SK-N-DZ (cell line): Measurements from ENCODE around the gene ARID1B.
"Not testable (repeated sequence)": the region's sequence is repeated elsewhere in the genome, so short reads cannot be mapped to it uniquely, and the experiment has no call there.

ENCODE experiments used
- DNase-seq: peaks from one replicate; pipeline ENCODE4 v3.0.0-alpha.2; 2015; ENCODE audit warnings: low spot score

ARID1B gene

GRCh38 chr6:157124485-157125254 is 347.5 kb downstream of the ARID1B start:
- DNase-seq: no peak

GRCh38 chr6:157125531-157125930 is 348.4 kb downstream of the ARID1B start:
- no peak for DNase-seq

DNA sequence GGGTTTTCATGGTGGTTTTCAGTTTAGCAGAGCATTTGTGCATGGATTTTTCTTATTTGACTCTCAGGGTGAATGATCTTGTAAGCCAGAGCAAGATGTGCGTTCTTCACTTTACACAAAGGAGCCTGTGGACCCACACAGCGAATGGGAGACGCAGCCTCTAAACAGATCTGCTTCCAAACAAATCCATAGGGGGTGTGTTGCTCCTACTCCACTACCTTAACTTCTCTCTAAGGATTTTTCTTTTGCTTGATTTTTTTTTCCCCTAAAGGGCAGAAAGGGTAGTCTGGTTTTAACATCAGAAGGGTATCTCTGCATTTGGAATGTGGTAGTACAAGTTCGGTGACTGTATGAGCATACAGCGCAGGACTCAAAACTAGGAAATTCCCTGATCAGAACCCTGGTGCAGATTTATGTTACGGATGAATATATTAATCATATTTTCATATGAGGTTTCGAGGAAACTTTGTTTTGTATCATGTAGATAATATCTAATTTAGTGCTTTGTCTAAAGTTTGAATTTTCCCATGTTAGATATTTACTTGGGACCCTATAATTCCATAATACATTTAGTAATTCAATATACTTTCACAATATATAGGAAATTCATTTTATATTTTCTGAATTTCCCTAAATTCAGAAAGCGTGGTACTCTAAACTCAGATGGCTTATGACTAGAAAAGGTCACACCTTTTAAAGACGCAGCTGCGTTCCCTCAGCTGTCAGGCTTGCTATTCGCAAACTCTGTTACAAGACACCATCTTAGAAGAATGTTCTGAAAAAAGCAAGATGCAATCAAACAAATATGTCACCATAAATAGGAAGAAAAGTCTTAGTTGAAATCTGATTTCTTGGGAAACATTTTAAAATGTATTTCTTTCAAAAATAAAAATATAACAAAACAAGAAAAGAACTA is 349.3 kb downstream of the ARID1B start:
- DNase-seq: no peak

DNA sequence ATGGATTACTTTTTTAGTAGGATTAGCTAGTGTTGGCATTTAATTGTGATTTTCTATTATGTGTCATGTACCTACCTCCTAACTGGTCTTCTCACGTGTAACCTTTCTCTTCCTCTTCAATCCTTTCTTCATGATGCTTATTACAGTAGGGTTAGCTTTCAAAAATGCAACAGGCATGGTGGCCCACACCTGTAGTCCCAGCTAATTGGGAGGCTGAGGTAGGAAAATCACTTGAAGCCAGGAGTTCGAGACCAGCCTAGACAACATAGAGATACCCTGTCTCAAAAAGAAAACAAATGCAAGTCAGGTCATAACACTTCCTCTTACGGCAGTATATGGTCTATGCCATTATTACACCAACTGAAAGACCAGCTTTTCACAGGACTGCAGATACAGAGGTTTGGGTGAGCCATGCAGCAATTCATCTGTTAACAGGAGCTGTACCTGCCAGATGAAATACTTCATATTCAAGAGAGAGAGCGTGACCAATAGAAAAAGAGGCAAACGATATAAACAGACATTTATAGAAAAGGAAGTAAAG is 351.1 kb downstream of the ARID1B start:
- DNase-seq: no peak

DNA sequence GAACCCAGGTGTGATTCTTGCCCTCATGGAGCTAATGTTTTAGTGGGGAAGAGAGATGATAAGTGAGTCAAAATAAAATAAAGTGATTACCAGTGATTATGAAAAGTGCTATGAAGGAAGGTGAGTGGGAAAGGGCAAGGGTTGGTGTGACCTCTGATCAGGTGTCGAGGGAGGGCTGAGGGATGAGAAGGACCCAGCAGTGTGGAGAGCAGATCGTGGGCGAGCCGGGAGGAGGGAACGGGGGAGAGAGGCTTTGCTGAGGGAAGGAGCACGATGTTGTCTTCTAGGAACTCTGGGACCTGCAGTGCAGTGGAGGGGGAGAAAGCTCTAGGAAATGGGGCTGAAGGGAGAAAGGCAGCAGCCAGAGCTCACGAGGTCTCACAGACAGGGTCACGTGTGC is 354.1 kb downstream of the ARID1B start:
- no peak for DNase-seq

DNA sequence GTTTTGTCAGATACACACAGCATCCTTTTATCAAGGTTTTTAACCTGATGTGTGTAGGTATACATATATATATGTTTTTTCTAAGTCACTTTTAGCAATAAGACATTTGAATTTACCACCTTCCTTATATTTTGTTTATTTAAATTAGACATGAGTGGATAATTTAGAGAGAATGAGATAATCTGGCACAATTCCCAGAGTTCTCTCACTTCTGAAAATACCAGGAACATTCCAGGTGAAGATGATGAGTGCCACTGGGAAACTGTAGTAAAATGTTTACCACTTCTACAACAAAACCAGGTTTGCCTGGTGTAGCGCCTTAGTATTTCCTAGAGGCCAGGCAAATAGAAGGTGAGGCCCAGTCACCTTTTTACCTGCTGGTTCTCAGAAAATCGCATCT is 356.7 kb downstream of the ARID1B start:
- DNase-seq: no peak

DNA sequence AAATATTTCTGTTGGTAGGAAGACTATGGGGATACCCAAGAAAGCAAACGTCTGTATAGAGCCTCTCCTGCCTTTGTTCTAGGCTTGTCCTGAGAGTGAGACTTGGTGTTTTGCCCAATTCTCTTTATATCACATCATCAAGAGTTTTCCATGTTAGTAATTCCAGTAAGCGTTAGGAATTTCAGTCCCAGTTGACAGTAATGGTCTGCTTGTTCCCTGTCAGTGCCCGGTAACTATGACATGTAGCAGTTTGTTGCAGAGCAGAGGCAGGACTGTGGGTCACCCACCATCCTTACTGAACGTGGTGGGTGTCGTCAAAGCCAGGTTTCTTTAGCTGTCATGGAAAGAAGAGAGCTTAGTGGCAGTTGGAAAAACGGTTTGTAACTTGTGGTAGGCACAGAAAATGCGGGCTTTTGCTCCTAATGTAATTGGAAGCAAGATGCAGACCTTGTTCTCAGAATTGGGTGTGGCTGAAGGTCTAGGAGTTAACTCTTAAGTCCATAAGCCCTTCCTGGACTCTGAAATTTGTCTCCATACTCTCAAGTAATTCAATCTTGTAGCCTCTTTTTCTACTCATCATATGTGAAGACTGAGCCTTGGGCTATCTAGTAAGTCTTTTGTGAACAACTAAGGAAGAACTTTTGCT is 357.3 kb downstream of the ARID1B start:
- no peak for DNase-seq

- DNase-seq: no peak
Observed at GRCh38 chr6:157135691-157136090, 358.5 kb downstream of the ARID1B start.

- no peak for DNase-seq
Observed at GRCh38 chr6:157137501-157137900, 360.3 kb downstream of the ARID1B start.

- DNase-seq: no peak
Observed at GRCh38 chr6:157139054-157139708, 362.0 kb downstream of the ARID1B start.

- DNase-seq: peak; percentile 45
Observed at GRCh38 chr6:157143171-157143889, 366.2 kb downstream of the ARID1B start.

DNA sequence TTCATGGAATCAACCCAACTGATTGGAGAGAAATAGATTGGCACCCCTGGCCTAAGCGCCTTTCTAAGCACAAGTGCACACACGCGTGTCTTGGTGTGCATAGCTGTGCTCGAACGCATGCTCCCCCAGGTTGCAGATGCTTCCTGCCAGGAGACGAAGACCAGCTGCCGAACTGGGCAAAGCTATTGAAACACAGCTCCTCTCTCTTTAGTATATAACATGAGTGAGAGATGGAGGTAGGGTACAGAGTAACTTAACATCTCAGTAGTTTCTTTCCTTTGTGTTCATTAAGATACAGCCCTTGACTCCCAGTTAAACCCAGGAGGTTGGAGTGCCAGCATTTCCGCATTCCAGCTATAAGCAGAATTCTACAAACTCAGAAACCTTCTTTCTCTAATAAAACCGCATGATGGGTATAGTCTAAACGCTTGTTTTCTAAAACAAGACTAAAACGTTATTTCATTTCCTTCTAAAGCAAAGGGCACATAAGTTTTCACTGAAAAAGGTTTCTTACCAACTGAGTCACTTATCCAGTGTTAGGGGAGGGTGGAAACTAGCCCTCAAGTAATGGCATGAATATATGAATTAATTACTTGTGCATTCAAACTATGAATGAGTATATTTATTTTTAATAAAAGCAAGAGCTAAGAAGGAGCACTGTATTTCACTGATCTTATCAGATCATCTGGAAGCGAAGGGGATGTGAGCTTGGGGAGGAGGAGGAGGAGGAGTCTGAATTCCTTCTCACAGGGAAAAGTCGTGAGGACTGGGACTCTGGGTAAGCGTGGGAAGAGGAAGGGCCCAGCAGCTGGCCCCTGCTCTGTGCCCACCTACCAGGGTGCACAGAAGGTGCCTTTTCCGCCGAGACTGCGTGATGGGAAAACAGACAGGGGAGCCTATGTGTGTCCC is 367.0 kb downstream of the ARID1B start:
- no peak for DNase-seq

DNA sequence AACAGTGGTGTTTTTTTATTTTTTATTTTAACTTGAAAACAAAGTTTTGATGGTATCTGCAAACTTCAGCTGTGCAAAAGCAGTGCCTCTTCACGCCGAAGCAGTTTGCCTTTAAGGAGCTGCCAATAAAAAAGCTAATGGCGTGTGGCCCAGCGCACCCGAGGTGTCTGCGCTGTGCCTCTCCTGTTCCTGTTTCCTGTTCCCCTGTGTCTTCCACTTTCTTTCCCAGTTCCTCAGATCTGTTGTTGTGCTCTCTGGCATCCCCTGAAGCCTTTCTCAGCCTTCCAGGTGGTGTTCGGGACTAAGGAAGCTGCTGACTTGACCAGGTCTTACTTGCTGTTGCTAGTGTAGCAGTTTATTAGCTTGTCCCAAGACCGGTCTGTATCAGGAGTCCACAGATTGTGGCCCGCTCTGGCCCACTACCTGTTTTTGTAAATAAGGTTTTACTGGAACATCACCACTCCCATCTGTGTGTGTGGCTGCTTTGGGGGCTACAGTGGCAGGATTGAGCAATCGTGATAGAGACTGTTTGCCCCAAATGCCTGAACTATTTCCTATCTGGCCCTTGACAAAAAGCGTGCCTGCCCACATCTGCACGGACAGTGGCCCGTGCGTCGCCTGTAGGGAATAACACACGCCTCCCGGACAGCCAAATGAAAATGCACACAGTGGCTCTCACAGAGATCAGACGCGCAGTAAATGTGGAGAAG is 367.8 kb downstream of the ARID1B start:
- no peak for DNase-seq

DNA sequence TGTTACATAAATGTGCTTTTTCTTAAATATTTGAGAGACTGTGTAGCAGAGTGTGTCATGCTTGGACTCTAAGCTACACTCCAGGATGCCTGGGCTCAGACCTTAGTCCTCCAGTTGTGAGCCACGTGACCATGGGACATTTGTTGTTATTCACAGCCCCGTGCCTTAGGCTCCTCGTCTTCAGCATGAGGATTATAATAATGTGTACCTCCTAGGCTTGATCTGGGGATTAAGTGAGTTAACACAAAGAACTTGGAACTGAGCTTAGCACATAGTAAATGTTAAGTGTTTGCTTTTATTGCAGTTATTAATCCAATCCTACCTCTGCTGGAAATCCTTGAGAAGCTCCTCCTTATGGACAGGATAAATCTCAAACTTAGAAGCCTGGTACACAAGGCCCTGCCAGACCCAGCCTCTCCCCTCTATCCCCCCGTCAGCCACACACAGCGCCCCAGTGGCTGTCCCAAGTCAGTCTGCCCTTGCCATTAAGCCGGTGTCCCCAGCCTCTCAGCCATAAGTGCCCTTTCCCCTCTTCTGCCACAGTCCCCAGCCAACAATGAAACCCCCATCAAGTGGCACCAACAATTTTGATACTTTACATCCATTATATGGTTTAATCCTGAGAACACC is 368.6 kb downstream of the ARID1B start:
- DNase-seq: no peak

GRCh38 chr6:157147054-157148026 is 370.2 kb downstream of the ARID1B start:
- not testable (repeated sequence) for DNase-seq

DNA sequence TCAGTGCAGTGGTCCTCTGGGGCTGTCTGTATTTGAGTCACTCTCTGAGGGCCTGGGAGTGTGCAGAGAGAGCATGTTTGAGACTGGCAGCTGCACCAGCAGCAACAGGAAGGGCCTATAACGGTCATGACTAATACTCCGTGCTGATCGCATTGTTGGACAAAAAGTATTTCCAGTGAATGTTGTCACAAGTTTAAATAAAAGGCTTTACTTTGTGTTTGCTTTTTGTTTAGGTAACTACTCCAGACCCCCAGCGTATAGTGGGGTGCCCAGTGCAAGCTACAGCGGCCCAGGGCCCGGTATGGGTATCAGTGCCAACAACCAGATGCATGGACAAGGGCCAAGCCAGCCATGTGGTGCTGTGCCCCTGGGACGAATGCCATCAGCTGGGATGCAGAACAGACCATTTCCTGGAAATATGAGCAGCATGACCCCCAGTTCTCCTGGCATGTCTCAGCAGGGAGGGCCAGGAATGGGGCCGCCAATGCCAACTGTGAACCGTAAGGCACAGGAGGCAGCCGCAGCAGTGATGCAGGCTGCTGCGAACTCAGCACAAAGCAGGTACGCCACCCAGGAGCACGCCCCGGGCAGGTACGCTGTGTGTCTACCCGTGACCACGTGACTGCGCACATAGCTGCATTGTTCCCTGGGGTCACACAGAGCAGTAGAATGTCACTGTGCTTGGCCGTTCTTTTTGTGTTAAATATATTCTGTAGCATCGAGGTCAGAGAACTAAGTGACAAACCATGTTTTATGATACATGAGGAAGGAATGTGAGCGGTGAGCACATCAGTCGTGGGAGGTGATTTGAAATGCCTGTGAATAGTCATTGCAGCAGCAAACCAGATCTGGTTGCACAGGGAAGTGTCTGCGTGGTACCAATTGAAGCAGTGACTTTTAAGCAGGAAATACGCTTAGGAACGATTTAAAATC is 371.5 kb downstream of the ARID1B start:
- no peak for DNase-seq
